T47D (cell line): ENCODE results near the gene DDI1.

Experiments
- DNase-seq, 2 experiments: peaks; one replicate each; pipeline versions ENCODE4 v3.0.0 to v3.0.0-alpha.2; 2011 to 2012; ENCODE audit warnings: low read depth in 1 of 2, low spot score in 1 of 2
- JUND ChIP-seq: IDR thresholded peaks from 2 replicates; pipeline ENCODE4 v1.6.1; 2012; ENCODE audit warnings: low read depth
- in situ Hi-C: cut with HindIII; loops from 2 replicates; pipeline ENCODE4 v1.10.0; 2016; ENCODE audit warnings: low sequenced_read_pairs, low pct_unique_long_range_greater_than_20kb

The DDI1 gene

GRCh38 chr11:104049116-104049515, 12.7 kb downstream of the DDI1 start:
- in situ Hi-C loops = no loop called here
- no peak for DNase-seq
- TF ChIP-seq JUND = no peak

- TF ChIP-seq JUND = no peak
- no peak for DNase-seq
- in situ Hi-C loops = no loop called here
These were observed 15.3 kb downstream of the DDI1 start for GRCh38 chr11:104051778-104052177.

GRCh38 chr11:104053743-104054478, 17.5 kb downstream of the DDI1 start:
- no peak for TF ChIP-seq JUND
- DNase-seq = no peak
- in situ Hi-C loops = no loop called here

- TF ChIP-seq JUND = no peak
- DNase-seq = no peak
- in situ Hi-C loops = no loop called here
These were observed 18.6 kb downstream of the DDI1 start for GRCh38 chr11:104054911-104055529.

GRCh38 chr11:104055596-104055995, 19.2 kb downstream of the DDI1 start:
- TF ChIP-seq JUND = no peak
- in situ Hi-C loops = no loop called here
- DNase-seq = no peak

- no peak for DNase-seq
- no peak for TF ChIP-seq JUND
- in situ Hi-C loops = no loop called here
These were observed 21.5 kb downstream of the DDI1 start for GRCh38 chr11:104057908-104058307.

- in situ Hi-C loops = no loop called here
- no peak for TF ChIP-seq JUND
- DNase-seq = no peak
These were observed 22.2 kb downstream of the DDI1 start for GRCh38 chr11:104058680-104059079.

GRCh38 chr11:104060004-104060794, 23.8 kb downstream of the DDI1 start:
- in situ Hi-C loops = no loop called here
- no peak for TF ChIP-seq JUND
- no peak for DNase-seq

- no peak for DNase-seq
- in situ Hi-C loops = no loop called here
- no peak for TF ChIP-seq JUND
These were observed 24.4 kb downstream of the DDI1 start for GRCh38 chr11:104060820-104061219.

GRCh38 chr11:104061853-104062521, 25.5 kb downstream of the DDI1 start:
- TF ChIP-seq JUND = no peak
- in situ Hi-C loops = no loop called here
- no peak for DNase-seq

- no peak for TF ChIP-seq JUND
These were observed 27.7 kb downstream of the DDI1 start for GRCh38 chr11:104064034-104064630.

GRCh38 chr11:104067534-104067933, 31.1 kb downstream of the DDI1 start:
- in situ Hi-C loops = no loop called here
- DNase-seq = no peak
- no peak for TF ChIP-seq JUND

More at GRCh38 chr11:104064034-104064630, 27.7 kb downstream of the DDI1 start:
- in situ Hi-C loops = no loop called here
- DNase-seq = no peak
